HG03280 (cell line): ENCODE data around the gene ZIC4.

Source experiments
- ATAC-seq: cut with Tn5 transposase; IDR thresholded peaks from one replicate; pipeline ENCODE4 v1.9.1; 2021; ENCODE audit warnings: mild to moderate bottlenecking, moderate library complexity; ENCODE audit not compliant: unreplicated experiment

The ZIC4 gene

DNA sequence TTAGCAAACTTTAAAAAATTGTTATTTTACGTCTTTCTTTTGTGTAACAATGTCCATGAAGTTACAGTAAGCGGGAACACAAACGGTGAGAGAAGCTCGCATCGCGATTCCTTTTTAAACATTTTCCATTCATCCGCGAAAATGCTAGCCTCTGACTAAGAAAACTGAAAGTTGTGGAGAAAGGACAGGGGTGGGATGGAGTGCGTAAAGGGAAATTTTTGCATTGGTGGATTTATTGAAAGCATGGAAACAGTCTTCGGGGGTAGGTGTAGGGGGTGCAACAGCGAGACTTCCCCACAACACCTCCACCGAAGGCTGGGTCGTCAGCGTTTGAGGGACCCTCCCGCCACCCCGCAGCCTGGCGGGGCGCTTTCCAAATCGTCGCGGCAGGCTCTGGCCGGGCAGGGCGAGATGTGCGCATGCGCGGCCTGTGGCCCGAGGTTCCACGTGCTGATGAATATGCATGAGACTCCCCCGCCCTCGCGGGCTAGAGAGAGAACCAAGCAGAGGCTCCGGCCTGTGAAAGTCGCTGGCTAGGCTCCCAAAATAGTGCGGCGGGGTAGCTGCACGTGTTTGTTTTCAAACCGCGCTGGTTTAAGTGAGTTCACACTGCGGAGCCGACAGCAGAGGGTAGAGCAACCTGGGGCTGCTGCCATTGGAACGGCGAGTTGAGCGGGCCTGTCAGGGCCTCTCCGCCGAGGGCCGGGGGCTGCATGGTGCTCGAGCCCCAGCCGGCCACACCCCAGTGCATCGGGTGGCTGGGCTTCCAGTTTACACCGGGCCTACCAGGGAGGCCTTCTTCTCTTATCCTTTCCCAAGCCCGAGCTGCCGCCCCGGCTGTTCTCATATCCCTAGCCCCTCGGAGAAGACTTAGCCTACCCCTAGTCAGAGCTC is 12.7 kb upstream of the ZIC4 start:
- ATAC-seq = no peak

DNA sequence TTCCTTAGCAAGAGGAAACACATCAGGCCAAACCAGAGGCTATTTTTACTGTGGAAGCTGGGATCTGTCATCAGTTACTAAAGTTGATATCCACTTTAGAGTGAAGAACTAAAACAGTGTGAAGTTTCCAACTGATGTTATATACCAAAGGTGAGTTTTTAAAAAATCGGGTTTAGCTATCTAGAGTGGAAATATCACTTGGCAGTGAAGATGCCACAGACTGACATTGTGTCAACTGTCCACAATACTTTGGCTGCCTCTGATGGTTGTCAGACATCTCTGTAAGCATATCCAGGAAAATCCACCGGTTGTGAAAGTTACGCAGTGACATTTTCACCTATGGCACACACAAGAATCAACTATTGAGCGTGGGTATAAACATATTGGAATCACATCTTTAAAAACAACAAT is 12.0 kb upstream of the ZIC4 start:
- ATAC-seq = no peak

DNA sequence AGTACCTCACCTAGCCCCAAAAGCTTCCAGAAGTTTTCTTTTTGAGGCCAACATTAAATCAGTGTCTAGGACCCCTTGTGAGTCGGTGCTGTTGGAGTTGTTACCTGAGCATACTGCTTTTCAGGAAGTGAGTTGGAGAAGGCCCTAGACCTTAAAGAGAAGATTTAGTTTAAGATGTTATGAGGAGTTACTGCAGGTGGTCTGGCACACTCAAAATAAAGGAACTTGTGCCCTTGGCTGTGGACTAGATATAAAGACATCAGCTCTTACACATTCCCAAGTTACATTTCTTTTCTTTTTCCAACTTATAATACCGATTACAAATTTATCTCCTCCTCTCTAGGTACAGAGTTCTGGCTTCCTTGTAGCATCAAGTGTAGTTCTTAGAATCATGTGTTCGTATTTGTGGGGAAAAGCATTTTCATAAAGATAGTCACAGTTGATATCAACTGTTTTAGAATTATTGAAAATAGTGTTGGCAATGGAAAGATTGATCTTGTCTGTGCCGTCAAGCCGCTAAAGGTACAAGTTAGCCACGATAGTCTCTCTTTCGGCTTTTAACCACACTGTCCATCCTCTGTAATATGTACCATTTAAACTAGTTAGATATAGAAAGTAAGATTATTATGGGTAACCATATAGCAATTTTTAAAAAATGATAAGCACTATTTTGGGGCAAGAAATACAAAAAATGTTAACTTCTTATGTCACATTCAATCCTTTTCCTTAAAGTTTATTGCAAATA is 11.4 kb upstream of the ZIC4 start:
- no peak for ATAC-seq

DNA sequence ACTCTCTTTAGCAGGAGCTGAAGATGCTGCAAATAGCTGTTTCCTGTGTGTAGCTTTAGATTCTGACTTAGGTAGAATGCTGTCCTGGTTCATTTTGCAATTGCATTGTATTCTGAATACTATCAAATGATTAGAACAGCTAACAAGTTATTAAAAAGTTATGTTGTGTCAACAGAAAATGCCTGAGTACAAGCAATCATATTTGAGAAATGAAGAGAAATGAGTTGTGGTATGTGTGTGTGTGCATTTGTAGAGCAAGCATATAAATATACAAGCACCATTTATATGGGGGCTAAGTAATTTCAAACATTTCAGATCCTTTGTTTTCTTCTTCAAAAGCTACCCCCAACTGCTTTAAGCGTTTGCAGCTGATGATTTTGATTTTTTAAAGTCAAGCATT is 10.6 kb upstream of the ZIC4 start:
- no peak for ATAC-seq

DNA sequence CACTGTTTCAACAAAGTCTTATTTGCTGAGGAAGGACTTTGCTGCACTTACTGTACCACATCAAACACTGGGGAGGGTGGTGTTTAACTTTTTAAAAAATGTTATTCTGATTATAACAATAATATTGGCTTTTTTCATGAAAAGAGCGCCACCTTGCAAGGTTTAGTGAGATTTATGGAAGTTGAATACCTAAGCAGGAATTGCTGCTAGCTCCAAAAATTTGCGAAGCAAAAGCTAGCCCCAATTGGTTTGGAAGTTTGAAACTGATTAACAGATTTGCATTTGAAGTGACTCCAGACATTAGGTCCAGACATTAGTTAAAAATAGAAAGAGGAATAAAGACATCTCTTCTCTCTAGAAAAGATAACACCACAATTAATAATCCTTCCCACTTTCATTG is 9.5 kb upstream of the ZIC4 start:
- no peak for ATAC-seq

DNA sequence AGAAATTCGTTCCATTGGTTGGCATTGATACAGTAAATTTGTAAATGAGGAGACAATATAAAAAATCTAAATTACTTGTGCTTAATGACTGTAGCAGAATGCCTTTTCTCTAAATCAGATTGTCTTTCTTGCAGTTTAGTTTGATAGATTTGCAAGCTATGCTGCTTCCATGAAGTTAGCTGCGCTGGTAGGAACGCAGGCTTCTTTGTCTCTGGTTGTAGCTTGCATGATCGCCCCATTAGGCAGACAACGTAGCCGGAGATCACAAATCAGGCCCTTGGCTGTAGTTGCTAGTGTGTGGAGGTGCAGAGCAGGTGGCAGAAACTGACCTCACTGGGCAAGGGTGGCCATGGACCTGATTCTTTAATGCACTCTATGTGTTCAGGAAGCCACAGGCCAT is 8.9 kb upstream of the ZIC4 start:
- ATAC-seq = no peak

DNA sequence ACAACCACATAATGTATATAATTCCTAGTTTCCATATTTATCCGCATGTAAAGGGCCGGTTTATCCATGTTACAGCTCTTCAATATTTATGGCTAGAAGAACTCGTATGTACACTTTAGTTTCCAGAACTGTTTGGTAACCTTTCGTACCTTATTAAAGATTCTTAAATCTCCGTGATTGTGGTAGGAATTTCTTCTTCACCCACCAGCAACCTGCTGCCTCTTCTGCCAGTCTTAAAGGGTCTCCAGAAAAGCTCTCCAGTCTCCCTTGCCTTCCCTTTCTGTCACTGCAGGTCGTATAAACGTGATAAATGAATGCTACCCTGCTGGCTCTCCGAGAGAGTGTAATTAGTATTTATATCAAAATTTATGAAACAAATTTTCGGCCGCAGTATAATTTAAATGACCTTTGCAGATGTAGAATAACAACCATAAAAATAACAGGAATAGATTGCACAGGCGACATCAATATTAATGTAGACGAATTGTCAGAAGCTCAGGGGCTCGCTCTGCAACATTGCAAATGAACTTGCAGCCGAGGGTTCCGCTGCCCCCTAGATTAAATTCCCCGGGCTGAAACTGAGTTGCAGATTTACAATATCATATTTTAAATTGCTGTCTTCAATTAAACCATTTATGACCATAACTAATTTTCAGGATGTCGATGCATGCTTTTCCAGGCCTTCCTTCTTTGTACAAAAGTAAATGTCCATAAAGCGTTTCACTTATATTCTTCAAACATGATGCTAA is 8.2 kb upstream of the ZIC4 start:
- no peak for ATAC-seq

DNA sequence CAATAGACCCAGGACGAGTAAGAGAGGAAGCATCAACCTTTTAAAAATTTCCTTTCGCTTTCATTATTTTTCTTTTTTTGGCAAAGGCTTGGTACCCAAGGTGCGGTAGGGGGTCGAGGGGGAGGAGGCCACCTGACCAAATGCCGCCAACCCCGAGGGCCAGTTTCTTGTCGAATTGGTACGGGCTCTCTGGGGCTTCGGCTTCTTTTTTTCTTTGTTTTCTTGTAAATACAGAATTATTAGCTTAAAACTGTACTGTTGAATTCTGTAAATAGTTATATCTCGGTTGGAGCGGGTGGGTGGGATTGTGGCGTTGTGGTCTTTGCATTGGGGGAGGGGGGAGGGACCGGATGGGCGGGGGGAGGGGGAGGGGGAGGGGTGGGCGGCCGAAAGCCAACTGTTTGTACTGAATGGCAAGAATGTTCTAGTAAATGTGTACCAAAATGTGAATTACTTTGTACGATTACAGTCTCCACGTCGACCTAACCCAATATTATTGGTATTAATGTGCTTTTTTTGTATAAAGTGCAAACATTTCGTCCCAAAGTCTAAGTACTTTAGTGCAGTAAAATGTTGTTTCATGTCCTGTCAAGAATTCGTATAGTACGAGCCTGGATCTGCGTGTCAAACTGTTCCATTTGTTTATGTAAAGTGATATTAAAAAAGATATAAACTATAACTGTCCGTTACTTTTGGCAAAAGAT is 7.5 kb upstream of the ZIC4 start:
- no peak for ATAC-seq

DNA sequence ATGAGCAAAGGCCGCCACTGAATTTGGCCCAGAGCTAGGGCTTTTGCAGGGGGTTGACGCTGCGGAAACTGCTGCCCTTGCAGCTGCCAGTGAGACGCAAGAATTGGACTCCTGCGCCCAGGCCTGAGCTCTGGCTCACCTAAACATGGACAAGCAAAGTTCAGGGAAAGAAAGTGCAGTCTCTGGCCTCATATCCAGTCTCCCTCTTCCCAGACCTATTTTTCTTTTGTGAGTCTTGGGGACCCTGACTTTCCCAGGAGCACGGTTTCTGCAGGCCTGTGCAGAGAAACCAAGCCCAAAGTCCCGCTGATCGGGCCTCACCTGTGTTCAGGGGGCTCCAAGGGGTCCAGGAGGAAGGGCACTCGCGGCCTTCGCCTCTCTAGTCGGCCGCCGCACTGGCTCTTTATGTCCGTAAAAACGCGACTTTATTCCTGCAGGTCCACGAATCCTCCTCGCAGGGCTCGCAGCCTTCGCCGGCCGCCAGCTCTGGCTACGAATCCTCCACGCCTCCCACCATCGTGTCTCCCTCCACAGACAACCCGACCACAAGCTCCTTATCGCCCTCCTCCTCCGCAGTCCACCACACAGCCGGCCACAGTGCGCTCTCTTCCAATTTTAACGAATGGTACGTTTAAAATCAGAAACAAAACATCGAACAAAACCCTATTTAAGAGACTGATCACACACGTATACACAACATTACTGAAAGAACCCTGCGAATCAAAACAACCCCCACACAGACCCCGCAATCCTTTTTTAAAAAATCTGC is 6.8 kb upstream of the ZIC4 start:
- ATAC-seq = no peak

DNA sequence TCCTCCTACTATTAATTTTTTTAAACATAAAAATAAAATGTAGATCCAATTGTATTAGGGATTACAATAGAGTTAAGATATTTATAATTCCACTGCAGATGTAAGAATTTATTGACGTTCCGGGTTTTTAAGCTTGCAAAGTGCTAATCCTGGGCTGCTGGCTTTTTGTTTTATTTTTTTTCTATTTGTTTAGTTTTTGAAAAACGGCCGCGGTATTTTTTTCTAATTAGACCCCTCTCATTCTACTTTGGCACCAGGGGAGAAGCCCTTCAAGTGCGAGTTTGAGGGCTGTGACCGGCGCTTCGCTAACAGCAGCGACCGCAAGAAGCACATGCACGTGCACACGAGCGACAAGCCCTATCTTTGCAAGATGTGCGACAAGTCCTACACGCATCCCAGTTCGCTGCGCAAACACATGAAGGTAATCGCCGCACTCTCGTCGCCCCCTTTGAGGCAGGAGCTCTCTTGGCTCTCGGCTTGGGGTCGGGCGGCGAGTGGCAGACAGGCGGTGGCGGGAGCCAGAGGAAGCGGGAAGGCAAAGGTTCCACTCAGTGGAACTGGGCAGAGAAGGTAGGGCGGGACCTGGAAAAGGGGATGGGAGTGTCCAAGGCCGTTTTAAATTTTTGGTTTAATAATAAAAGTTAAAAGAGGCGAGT is 6.0 kb upstream of the ZIC4 start:
- no peak for ATAC-seq

DNA sequence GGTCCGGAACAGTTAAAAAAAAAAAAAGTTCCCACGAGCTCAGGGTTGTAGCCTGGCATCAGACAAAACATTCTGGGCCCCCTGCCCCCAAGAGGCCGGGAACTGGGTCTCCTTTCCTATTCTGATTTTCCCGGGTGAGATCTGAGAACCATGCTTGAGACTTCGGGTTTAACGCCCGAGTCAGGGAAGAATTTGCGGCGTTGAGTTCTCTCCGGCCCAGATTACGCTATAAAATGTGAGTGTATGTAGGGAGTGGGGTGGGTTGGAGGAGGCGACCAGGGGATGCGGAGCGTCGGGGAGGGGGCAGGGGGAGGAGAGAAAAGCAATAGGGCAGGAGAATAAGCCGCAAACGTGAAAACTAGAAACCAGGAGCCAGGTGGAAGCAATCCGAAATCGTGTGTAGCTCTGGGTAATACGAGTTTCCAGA is 5.5 kb upstream of the ZIC4 start:
- ATAC-seq = no peak

DNA sequence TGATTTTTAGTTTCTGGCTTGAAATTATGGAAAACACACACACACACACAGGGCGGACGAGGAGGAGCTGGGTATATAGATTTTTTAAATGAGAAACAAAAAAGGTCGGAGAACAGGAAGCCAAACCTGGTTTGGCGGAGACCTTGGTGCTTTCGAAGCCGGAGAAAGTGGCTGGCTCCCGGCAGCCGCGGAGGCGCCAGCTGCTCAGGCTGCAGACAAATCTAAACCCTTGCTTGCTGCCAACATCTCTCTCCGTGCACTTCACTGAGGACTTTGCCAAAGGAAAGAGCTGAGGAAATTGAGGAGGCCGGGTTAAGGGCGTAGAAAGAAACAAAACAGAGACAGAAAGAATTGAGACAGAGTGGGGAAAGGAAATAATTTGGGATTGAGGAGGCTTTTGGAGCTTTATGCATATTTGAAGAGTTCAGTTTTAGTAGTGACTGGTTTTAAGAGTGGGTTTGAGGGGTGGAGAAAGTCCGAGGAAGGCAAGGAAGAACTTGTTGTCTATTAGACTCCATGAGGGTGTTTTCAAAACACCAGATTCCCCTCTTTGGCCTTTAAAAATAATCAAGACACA is 5.0 kb upstream of the ZIC4 start:
- ATAC-seq = no peak

DNA sequence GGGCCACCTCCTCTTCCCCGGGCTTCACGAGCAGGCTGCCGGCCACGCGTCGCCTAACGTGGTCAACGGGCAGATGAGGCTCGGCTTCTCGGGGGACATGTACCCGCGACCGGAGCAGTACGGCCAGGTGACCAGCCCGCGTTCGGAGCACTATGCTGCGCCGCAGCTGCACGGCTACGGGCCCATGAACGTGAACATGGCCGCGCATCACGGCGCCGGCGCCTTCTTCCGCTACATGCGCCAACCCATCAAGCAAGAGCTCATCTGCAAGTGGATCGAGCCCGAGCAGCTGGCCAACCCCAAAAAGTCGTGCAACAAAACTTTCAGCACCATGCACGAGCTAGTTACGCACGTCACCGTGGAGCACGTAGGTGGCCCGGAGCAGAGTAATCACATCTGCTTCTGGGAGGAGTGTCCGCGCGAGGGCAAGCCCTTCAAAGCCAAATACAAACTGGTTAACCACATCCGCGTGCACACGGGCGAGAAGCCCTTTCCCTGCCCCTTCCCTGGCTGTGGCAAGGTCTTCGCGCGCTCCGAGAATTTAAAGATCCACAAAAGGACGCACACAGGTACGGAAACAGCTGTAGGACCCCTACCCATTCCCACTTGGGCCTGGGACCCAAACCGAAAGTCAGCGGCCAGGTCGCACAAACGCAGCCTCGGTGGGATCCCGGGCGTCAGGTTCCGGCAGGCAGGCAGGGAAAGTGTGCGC is 4.3 kb upstream of the ZIC4 start:
- no peak for ATAC-seq

DNA sequence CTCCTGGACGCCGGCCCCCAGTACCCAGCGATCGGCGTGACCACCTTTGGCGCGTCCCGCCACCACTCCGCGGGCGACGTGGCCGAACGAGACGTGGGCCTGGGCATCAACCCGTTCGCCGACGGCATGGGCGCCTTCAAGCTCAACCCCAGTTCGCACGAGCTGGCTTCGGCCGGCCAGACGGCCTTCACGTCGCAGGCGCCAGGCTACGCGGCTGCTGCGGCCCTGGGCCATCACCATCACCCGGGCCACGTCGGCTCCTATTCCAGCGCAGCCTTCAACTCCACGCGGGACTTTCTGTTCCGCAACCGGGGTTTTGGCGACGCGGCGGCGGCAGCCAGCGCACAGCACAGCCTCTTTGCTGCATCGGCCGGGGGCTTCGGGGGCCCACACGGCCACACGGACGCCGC is 3.8 kb upstream of the ZIC4 start:
- no peak for ATAC-seq

DNA sequence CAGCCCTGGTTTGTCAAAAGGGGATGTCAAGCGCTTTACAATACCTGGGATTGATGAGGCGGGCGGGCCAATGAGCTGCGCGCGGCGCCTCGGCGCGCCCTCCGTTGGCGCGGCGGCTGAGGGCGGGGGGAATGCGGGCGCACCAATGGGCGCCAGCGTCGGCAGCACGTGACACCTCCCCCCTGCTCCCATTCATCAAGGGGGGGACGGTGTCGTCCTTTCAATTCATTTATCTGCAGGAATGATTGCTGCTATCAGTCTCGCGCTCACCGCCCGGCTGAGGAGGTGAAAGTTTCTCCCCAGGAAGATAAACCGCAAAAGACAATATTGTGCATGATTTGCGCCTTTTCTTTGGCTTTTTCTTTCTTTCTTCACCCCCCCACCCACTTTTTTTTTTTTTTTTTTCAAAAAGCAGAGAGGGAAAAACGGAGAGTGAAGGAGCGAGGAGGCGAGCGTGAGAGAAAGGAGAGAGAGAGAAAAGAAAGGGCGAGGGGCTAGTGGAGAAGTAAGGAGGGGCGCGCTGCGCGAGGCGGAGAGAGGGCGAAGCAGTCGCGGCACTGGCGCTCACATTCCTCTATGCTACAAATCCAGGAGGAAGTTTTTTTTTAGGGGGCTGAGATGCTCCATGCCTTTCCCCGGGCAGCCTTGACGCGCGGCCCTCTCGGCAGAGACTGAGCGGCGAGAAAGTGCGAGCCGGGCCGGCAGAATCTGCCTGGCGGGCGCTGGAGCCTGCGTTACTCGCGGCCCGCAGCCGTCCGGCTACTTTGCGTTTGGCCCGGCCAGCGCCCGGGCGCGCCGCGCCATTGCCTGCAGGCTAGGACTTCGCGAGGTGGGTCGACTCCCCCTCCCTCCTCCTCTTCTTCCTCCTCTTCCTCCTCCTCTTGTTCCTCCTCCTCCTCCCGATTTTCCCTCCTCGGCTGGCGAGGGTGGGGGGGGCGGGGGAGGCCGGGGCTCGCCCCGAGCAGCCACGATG is 3.1 kb upstream of the ZIC4 start, which contains the start of gene ZIC1:
ZIC1 (plus strand) TSS at position 223 of the 973 bp plus-strand sequence; CDS start at position 971, 748 bp downstream.
- ATAC-seq = no peak

DNA sequence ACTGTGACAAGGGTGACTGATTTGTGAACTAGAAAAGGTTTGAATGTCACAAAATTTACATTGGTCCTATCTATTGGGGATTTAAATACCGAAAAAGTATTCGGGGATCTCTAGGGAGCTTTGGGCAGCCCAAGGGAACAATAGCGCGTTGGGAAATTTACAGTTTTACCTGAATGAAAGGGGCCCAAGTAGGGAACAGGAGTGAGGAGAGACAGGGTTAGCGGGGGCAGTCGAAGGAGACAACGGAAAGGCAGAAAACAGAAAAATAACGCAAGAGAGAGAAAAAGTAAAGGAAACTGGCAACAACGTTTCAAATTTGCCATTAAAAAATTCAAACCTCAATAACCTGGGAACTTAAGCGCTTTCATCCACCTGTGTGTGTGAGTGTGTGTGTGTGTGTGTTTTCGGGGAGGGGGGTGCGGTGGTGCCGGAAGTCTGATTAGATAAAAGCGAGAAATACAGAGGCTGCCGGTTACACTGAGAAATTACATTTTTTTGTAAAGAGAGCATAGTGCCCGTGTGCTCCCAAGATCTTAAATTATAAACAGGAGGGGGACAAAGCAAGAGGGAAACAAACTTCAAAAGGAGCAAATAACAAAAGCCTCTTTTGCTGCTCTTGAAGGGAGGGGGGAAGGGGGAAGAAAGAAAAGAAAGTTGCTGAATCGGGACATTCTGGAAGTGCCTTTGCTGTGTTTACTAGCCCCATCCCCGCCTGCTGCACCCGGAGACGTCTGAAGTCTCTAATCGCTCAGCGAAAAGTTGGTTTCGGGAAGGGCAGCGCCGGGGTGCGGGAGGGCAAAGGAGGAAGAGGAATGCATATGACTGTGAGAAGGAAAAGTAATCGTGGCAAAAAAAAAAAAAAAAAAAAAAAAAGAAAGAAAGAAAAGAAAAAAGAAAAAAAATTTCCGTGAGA is 2.1 kb upstream of the ZIC4 start:
- no peak for ATAC-seq
